ENCODE data around the gene NFAT5. TPM values are rescaled to one million over a fixed set of nuclear protein-coding genes. Genes with fewer than 3 reads are reported as not detected.

NFAT5 gene
- total and polyA plus RNA-seq, 8 donors, result 3.7 to 23.6 (median 12.7) TPM

- no peak for ATAC-seq
These were observed 3.9 kb upstream of the NFAT5 start for GRCh38 chr16:69561901-69562300.

GRCh38 chr16:69562813-69563212 is 3.0 kb upstream of the NFAT5 start:
- intact Hi-C loops (cut with DNase I), result no loop called here
- 93 to 94% methylated on average over 3 of the region's 3 CpGs for WGBS, 2 donors

More at GRCh38 chr16:69561901-69562300, 3.9 kb upstream of the NFAT5 start:
- FAIRE-seq (no peak), DNase-seq (no peak)
- Histone ChIP-seq H3K27me3 (no peaks in the 10 kb centered on the region), H3K36me3 (no peaks in the 10 kb centered on the region), H3K4me1 (peaks cover 0 to 6% (median 0%) of the 10 kb centered on the region in 3 donors), H3K9me3 (no peaks in the 10 kb centered on the region), H3K27ac (no peak overlapping the region), H3K4me3 (no peak overlapping the region)
- TF ChIP-seq CTCF (IDR thresholded peaks at IDR 0.05), result no peak
- intact Hi-C loops (cut with DNase I), result no loop called here

GRCh38 chr16:69563605-69564580 is 1.9 kb upstream of the NFAT5 start:
- H3K4me3 ChIP-seq, result peak overlapping the region in 2 of 4 donors; percentile 90 to 95
- intact Hi-C loops (cut with DNase I), result no loop called here
- no peak for DNase-seq

More at GRCh38 chr16:69562813-69563212, 3.0 kb upstream of the NFAT5 start:
- H3K4me3 ChIP-seq, result no peak overlapping the region
- no peak for DNase-seq
- no peak for TF ChIP-seq CTCF (IDR thresholded peaks at IDR 0.05)
- no peaks in the 10 kb centered on the region for H3K9me3 ChIP-seq
- ATAC-seq, result no peak
- H3K36me3 ChIP-seq, result no peaks in the 10 kb centered on the region
- no peak overlapping the region for H3K27ac ChIP-seq
- no peaks in the 10 kb centered on the region for H3K27me3 ChIP-seq
- peaks cover 3 to 11% (median 6%) of the 10 kb centered on the region in 3 donors for H3K4me1 ChIP-seq
- FAIRE-seq, result no peak

GRCh38 chr16:69564845-69565670 is 708 bp upstream of the NFAT5 start:
- H3K4me3 ChIP-seq, result peak overlapping the region; percentile 74 to 95 (median 84)
- no peaks in the 10 kb centered on the region for H3K36me3 ChIP-seq
- no peaks in the 10 kb centered on the region for H3K27me3 ChIP-seq
- H3K4me1 ChIP-seq, result peaks cover 5 to 26% (median 23%) of the 10 kb centered on the region in 3 donors
- FAIRE-seq, result no peak
- 0 to 1% methylated on average over 31 of the region's 31 CpGs for WGBS, 2 donors
- peak overlapping the region; percentile 90 to 97 (median 94) for H3K27ac ChIP-seq
- ATAC-seq, result peak in 2 of 4 donors; percentile 1 to 2
- intact Hi-C loops (cut with DNase I), result no loop called here
- no peaks in the 10 kb centered on the region for H3K9me3 ChIP-seq
- no peak for TF ChIP-seq CTCF (IDR thresholded peaks at IDR 0.05)
- no peak for DNase-seq

More at GRCh38 chr16:69563605-69564580, 1.9 kb upstream of the NFAT5 start:
- WGBS, 2 donors, result 79 to 82% methylated on average over 13 of the region's 13 CpGs
- Histone ChIP-seq H3K27ac (no peak overlapping the region), H3K36me3 (no peaks in the 10 kb centered on the region), H3K27me3 (no peaks in the 10 kb centered on the region), H3K9me3 (no peaks in the 10 kb centered on the region), H3K4me1 (peaks cover 5 to 19% (median 15%) of the 10 kb centered on the region in 3 donors)
- no peak for ATAC-seq
- FAIRE-seq, result no peak
- no peak for TF ChIP-seq CTCF (IDR thresholded peaks at IDR 0.05)

Data from pancreas (tissue), 10 donors.